HL-60 (cell line): Measurements from ENCODE around the gene HDAC7.

Source experiments
- DNase-seq, 2 experiments: peaks; one replicate each; pipeline ENCODE4 v3.0.0-alpha.2; 2010 to 2020; ENCODE audit warnings: low read depth in 1 of 2, low spot score in 1 of 2
- H3K27ac ChIP-seq: fragments of 250-450 bp; sonication (Bioruptor Pico); replicated peaks from 2 replicates; pipeline ENCODE4 v1.5.1; 2020; ENCODE audit warnings: mild to moderate bottlenecking, moderate library complexity
- H3K27me3 ChIP-seq: fragments of 250-450 bp; sonication (Bioruptor Pico); 2 replicates; pipeline ENCODE4 v1.5.1; 2021; ENCODE audit warnings: mild to moderate bottlenecking, moderate library complexity; ENCODE audit not compliant: insufficient read depth, poor library complexity, severe bottlenecking
- H3K4me3 ChIP-seq: replicated peaks from 2 replicates; pipeline ENCODE4 v1.5.1; 2011; ENCODE audit warnings: mild to moderate bottlenecking, control low read depth, low read length; ENCODE audit not compliant: insufficient read depth
- GABPA ChIP-seq: IDR thresholded peaks from 2 replicates; pipeline ENCODE4 v1.6.1; 2012; ENCODE audit warnings: low read depth
- POLR2AphosphoS5 ChIP-seq: IDR thresholded peaks from 2 replicates; pipeline ENCODE4 v1.6.1; 2012; ENCODE audit warnings: low read depth
- REST ChIP-seq: IDR thresholded peaks from 2 replicates; pipeline ENCODE4 v1.6.1; 2012; ENCODE audit warnings: low read depth; ENCODE audit not compliant: insufficient replicate concordance
- SPI1 ChIP-seq: IDR thresholded peaks from 2 replicates; pipeline ENCODE4 v1.6.1; 2012; ENCODE audit warnings: low read depth, mild to moderate bottlenecking, borderline replicate concordance
- TF ChIP-seq, protein P1 (sequence below): IDR thresholded peaks from one replicate; pipeline ENCODE4 v1.5.1; 2011; ENCODE audit warnings: low read length, control low read depth, inconsistent platforms; ENCODE audit not compliant: insufficient read depth

Gene HDAC7

DNA sequence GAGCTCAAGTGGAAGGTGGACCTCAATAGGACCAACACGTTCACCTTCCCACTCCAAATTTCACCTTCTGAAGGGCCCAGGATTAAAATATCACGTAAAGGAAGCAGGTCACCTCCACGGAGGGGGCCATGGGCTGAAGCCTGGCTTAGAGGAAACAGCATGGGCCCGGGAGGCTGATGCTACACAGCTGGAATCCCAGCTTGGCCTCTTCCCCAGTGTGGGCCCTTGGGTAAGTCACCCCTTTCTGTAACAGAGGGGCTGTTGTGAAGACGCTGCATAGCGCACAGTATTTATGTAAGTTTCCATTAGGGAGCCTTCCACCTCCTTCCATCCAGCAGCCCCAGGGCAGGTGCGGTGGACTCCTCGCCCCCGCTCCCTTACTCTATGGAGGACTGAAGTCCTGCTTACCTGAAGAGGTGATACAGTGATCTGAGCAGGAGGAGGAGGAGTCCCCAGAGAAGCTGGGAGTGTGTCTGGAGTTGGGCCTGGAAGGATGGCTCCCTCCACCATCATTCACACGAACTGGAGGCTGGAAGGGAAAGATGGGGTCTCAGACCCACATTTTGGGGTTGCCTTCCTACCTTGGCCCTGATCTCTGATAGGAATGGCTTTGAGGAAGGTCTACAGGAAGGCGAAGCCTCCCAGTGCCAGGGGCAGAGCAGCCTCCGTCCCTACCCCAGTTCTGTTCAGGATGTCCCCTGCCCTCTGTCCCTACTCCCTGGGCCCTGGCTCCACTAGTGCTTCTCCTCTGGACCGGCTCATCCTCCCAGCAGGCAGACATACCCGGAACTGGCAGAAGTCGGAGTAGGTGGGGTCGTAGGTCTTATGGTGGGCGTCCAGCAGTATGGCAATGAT, 37.2 kb upstream of the HDAC7 start:
- no peaks in the 10 kb centered on the region for H3K27me3 ChIP-seq
- no peak for DNase-seq
- H3K27ac ChIP-seq = no peak overlapping the region
- no peak overlapping the region for H3K4me3 ChIP-seq
- TF ChIP-seq GABPA = no peak
- no peak for TF ChIP-seq REST
- TF ChIP-seq, protein P1, sequence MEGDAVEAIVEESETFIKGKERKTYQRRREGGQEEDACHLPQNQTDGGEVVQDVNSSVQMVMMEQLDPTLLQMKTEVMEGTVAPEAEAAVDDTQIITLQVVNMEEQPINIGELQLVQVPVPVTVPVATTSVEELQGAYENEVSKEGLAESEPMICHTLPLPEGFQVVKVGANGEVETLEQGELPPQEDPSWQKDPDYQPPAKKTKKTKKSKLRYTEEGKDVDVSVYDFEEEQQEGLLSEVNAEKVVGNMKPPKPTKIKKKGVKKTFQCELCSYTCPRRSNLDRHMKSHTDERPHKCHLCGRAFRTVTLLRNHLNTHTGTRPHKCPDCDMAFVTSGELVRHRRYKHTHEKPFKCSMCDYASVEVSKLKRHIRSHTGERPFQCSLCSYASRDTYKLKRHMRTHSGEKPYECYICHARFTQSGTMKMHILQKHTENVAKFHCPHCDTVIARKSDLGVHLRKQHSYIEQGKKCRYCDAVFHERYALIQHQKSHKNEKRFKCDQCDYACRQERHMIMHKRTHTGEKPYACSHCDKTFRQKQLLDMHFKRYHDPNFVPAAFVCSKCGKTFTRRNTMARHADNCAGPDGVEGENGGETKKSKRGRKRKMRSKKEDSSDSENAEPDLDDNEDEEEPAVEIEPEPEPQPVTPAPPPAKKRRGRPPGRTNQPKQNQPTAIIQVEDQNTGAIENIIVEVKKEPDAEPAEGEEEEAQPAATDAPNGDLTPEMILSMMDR = no peak
- no peak for TF ChIP-seq SPI1
- TF ChIP-seq POLR2AphosphoS5 = no peak

DNA sequence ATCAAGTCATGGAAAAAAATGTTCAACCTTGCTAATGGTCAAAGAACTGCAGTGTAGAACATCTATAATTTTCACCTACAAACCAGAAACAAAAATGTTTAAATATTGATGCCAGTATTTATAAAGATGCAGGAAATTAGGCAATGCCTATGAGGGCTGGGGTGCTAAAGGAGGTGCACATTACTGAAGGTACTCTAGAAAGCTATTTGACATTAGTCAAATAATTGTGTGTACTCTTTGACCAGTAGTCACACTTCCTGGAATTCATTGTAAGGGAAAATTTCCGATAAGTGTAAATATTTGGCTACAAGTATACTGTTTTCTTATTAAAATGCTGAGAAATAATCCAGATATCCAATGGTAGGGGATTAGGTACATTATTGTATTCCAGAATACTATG, 36.4 kb upstream of the HDAC7 start:
- Histone ChIP-seq H3K4me3 (no peak overlapping the region), H3K27me3 (no peaks in the 10 kb centered on the region), H3K27ac (no peak overlapping the region)
- no peak for DNase-seq
- no peak for TF ChIP-seq POLR2AphosphoS5
- TF ChIP-seq, protein P1 = no peak
- no peak for TF ChIP-seq GABPA
- TF ChIP-seq SPI1 = no peak

GRCh38 chr12:47855502-47855901, 35.8 kb upstream of the HDAC7 start:
- Histone ChIP-seq H3K27me3 (no peaks in the 10 kb centered on the region), H3K27ac (no peak overlapping the region), H3K4me3 (no peak overlapping the region)
- TF ChIP-seq GABPA (no peak), REST (no peak), POLR2AphosphoS5 (no peak), SPI1 (no peak)
- TF ChIP-seq, protein P1 = no peak
- DNase-seq = no peak
